Uterus (tissue), 4 donors: Measurements from ENCODE around the gene FBXW8. TPM values are rescaled to one million over a fixed set of nuclear protein-coding genes. Genes with fewer than 3 reads are reported as not detected.

Experiments
- DNase-seq, 2 donors: peaks; one replicate each; pipeline ENCODE4 v3.0.0-alpha.2; 2019 to 2020
- H3K27ac ChIP-seq, 2 donors: fragments of 200-600 bp; sonication (generic); 1 replicate in 1 of 2; 2 replicates in 1 of 2; pipeline ENCODE4 v1.5.1; 2016 to 2018
- H3K27me3 ChIP-seq, 2 donors: fragments of 200-600 bp; sonication (generic); one replicate each; pipeline ENCODE4 v1.5.1; 2018 to 2019; ENCODE audit warnings: control low read depth in 1 of 2
- H3K36me3 ChIP-seq, 2 donors: fragments of 200-600 bp; sonication (generic); one replicate each; pipeline ENCODE4 v1.5.1; 2019; ENCODE audit warnings: control low read depth in 1 of 2
- H3K4me1 ChIP-seq, 2 donors: fragments of 200-600 bp; sonication (generic); one replicate each; pipeline ENCODE4 v1.5.1; 2018 to 2019; ENCODE audit warnings: control low read depth in 1 of 2
- H3K4me3 ChIP-seq, 2 donors: fragments of 200-600 bp; sonication (generic); 1 replicate in 1 of 2; 2 replicates in 1 of 2; pipeline ENCODE4 v1.5.1; 2018 to 2019; ENCODE audit warnings: mild to moderate bottlenecking in 1 of 2
- H3K9me3 ChIP-seq, 2 donors: fragments of 200-600 bp; sonication (generic); one replicate each; pipeline ENCODE4 v1.5.1; 2019; ENCODE audit warnings: control low read depth in 1 of 2
- CTCF ChIP-seq, 4 experiments: fragments of 200-600 bp in 2 of 4; fragments of 450-650 bp in 2 of 4; sonication (generic) in 2 of 4; IDR thresholded peaks; one replicate each; pipeline ENCODE4 v1.5.1; 2016 to 2019; ENCODE audit warnings: antibody characterized with exemption in 4 of 4, mild to moderate bottlenecking in 2 of 4, moderate library complexity in 1 of 4
- POLR2A ChIP-seq, 2 donors: fragments of 450-650 bp; IDR thresholded peaks; one replicate each; pipeline ENCODE4 v1.6.1; 2016; ENCODE audit warnings: antibody characterized with exemption in 2 of 2, mild to moderate bottlenecking in 1 of 2, moderate library complexity in 1 of 2
- intact Hi-C: fragments of 100-400 bp; cut with DNase I; formaldehyde crosslinking; loops from one replicate; pipeline ENCODE4 v1.15.1; 2023; ENCODE audit warnings: low total_unique reads
- total RNA-seq, 4 donors: library from RNA; depleted of rRNA in 3 of 4; stranded (reverse); fragments of >200 nt in 3 of 4; gene quantifications; one replicate each; pipeline versions ENCODE4 v1.1.0 to v1.2.4, GENCODE V29; 2014 to 2023
- donor health status: DM: yes; HTN: yes; CAD: no.

FBXW8 gene
- total RNA-seq, 4 donors from 2014 or later, result 5.9 to 28.0 (median 15.3) TPM

- Histone ChIP-seq H3K4me3 (peak overlapping the region in 1 of 2 donors; percentile 5), H3K27me3 (no peaks in the 10 kb centered on the region), H3K4me1 (peaks cover 0 to 9% of the 10 kb centered on the region in 2 donors), H3K36me3 (no peaks in the 10 kb centered on the region), H3K27ac (no peak overlapping the region), H3K9me3 (no peaks in the 10 kb centered on the region)
- intact Hi-C loops, result no loop called here
- no peak for TF ChIP-seq CTCF (IDR thresholded peaks at IDR 0.05)
- DNase-seq, result no peak
Measured at GRCh38 chr12:117032593-117033381, 122.0 kb downstream of the FBXW8 start.

GRCh38 chr12:117033382-117034221, 122.9 kb downstream of the FBXW8 start:
- Histone ChIP-seq H3K27me3 (no peaks in the 10 kb centered on the region), H3K27ac (no peak overlapping the region), H3K4me3 (peak overlapping the region in 1 of 2 donors; percentile 5), H3K9me3 (no peaks in the 10 kb centered on the region), H3K4me1 (peaks cover 0 to 9% of the 10 kb centered on the region in 2 donors), H3K36me3 (no peaks in the 10 kb centered on the region)
- no peak for TF ChIP-seq CTCF (IDR thresholded peaks at IDR 0.05)
- TF ChIP-seq POLR2A (IDR thresholded peaks at IDR 0.05), result no peak
- no peak for DNase-seq
- intact Hi-C loops, result no loop called here

GRCh38 chr12:117034249-117034648, 123.5 kb downstream of the FBXW8 start:
- TF ChIP-seq POLR2A (IDR thresholded peaks at IDR 0.05) (no peak), CTCF (IDR thresholded peaks at IDR 0.05) (no peak)
- H3K4me1 ChIP-seq, result peaks cover 0 to 9% of the 10 kb centered on the region in 2 donors
- no peaks in the 10 kb centered on the region for H3K36me3 ChIP-seq
- H3K27me3 ChIP-seq, result no peaks in the 10 kb centered on the region
- H3K9me3 ChIP-seq, result no peaks in the 10 kb centered on the region
- no peak overlapping the region for H3K4me3 ChIP-seq
- DNase-seq, result no peak
- intact Hi-C loops, result no loop called here
- H3K27ac ChIP-seq, result no peak overlapping the region

GRCh38 chr12:117034701-117035151, 124.0 kb downstream of the FBXW8 start:
- Histone ChIP-seq H3K27me3 (no peaks in the 10 kb centered on the region), H3K4me3 (no peak overlapping the region), H3K9me3 (no peaks in the 10 kb centered on the region), H3K27ac (no peak overlapping the region), H3K36me3 (no peaks in the 10 kb centered on the region), H3K4me1 (peaks cover 0 to 9% of the 10 kb centered on the region in 2 donors)
- intact Hi-C loops, result no loop called here
- TF ChIP-seq CTCF (IDR thresholded peaks at IDR 0.05) (no peak), POLR2A (IDR thresholded peaks at IDR 0.05) (no peak)
- no peak for DNase-seq

GRCh38 chr12:117035287-117035686, 124.5 kb downstream of the FBXW8 start:
- TF ChIP-seq CTCF (IDR thresholded peaks at IDR 0.05) (no peak), POLR2A (IDR thresholded peaks at IDR 0.05) (no peak)
- H3K4me3 ChIP-seq, result no peak overlapping the region

More at GRCh38 chr12:117035287-117035686, 124.5 kb downstream of the FBXW8 start:
- DNase-seq, result no peak
- no peaks in the 10 kb centered on the region for H3K9me3 ChIP-seq
- no peak overlapping the region for H3K27ac ChIP-seq
- peaks cover 0 to 9% of the 10 kb centered on the region in 2 donors for H3K4me1 ChIP-seq
- no peaks in the 10 kb centered on the region for H3K27me3 ChIP-seq
- intact Hi-C loops, result no loop called here
- no peaks in the 10 kb centered on the region for H3K36me3 ChIP-seq
